Heart right ventricle (tissue), 16 donors: Measurements from ENCODE around the gene CEP112. TPM values are rescaled to one million over a fixed set of nuclear protein-coding genes. Genes with fewer than 3 reads are reported as not detected.

Source experiments
- ATAC-seq, 8 donors: fragments of 200-7000 bp; cut with Tn5 transposase; one replicate each; pipeline ENCODE4 v1.9.1; 2020; ENCODE audit warnings: mild to moderate bottlenecking in 8 of 8, moderate library complexity in 8 of 8, moderate number of reproducible peaks in 1 of 8
- DNase-seq, 2 donors: peaks; one replicate each; pipeline ENCODE4 v3.0.0-alpha.2; 2020
- H3K27ac ChIP-seq, 10 donors: fragments of 200-600 bp; sonication (generic) in 2 of 10; one replicate each; pipeline versions ENCODE4 v1.5.0 to v1.8.0; 2020 to 2022; ENCODE audit warnings: mild to moderate bottlenecking in 3 of 10
- H3K27me3 ChIP-seq, 7 donors: fragments of 200-600 bp; one replicate each; pipeline ENCODE4 v1.8.0; 2021 to 2022; ENCODE audit warnings: mild to moderate bottlenecking in 2 of 7
- H3K36me3 ChIP-seq, 9 donors: fragments of 200-600 bp; sonication (generic) in 1 of 9; one replicate each; pipeline versions ENCODE4 v1.5.0 to v1.8.0; 2020 to 2022; ENCODE audit warnings: mild to moderate bottlenecking in 2 of 9
- H3K4me1 ChIP-seq, 9 donors: fragments of 200-600 bp; sonication (generic) in 1 of 9; one replicate each; pipeline versions ENCODE4 v1.5.0 to v1.8.0; 2020 to 2022; ENCODE audit warnings: mild to moderate bottlenecking in 4 of 9
- H3K4me3 ChIP-seq, 10 donors: fragments of 200-600 bp; sonication (generic) in 2 of 10; one replicate each; pipeline versions ENCODE4 v1.5.0 to v1.8.0; 2020 to 2022; ENCODE audit warnings: mild to moderate bottlenecking in 7 of 10, moderate library complexity in 2 of 10
- H3K9me3 ChIP-seq, 11 donors: fragments of 200-600 bp in 10 of 11; sonication (generic) in 2 of 11; one replicate each; pipeline versions ENCODE4 v1.5.0 to v1.8.0; 2013 to 2022; ENCODE audit warnings: mild to moderate bottlenecking in 2 of 11, control low read depth in 1 of 11, moderate library complexity in 1 of 11
- CTCF ChIP-seq, 9 donors: fragments of 200-600 bp; sonication (generic) in 2 of 9; IDR thresholded peaks; one replicate each; pipeline versions ENCODE4 v1.5.0 to v1.8.0; 2021 to 2022; ENCODE audit warnings: antibody characterized with exemption in 9 of 9, mild to moderate bottlenecking in 5 of 9, moderate library complexity in 1 of 9
- WGBS, 2 donors: extraction: QIAGEN DNeasy Blood & Tissue Kit; methylation state at CpG; one replicate each; pipeline ENCODE4 v1.1.7; 2013; ENCODE audit warnings: inconsistent platforms in 1 of 2; 5-methylcytosine and 5-hydroxymethylcytosine counted together
- intact Hi-C, 10 donors: fragments of 100-400 bp; cut with DNase I; formaldehyde crosslinking; loops; one replicate each; pipeline versions ENCODE4 v1.11.1 to v1.14.2; 2022
- polyA plus RNA-seq, 2 donors: library from polyadenylated mRNA; stranded (reverse); fragments of 200-250 nt; gene quantifications; one replicate each; pipeline ENCODE4 v1.2.3, GENCODE V29; 2013
- total RNA-seq, 10 donors: library from RNA; stranded (reverse); fragmentation: NEBNext Ultra II Directional in 3 of 10; extraction: Animal tissue kit (Norgen Biotek cat#: 25700) in 3 of 10; gene quantifications; one replicate each; pipeline versions ENCODE4 v1.2.1 to v1.2.4, GENCODE V29; 2021 to 2023
- donor health status: Arrhythmogenic right ventricular cardiomyopathy.
- donor health status: ischemic (EF 13 %, LVEDD 7.1; RV severe dilation, severe dysfunction).
- donor health status: healthy with polysubstance abuse.
- donor health status: DM: no; HTN: yes; CAD: no.
- donor health status: DM: no; HTN: no; CAD: no.
- donor health status: ischemic (EF 25% LVEDD 6.9; RV normal size, moderate dysfunction).
- donor health status: ischemic (EF 25% LVEDD 5.7; RV mildly dilated, moderate dysfunction).
- donor health status: healthy.
- donor health status: DM: yes; HTN: yes; CAD: no.
- donor health status: Ischemic cardiomyopathy.
- donor health status: ischemic (EF 35%, LVEDD 5.7; RV mildly dilated, moderate dysfunction).
- donor health status: nonischemic (EF 11% LVEDD 7.7; RV severe dilation, severe dysfunction).
- donor health status: DM: yes; HTN: yes; CAD: no.
- donor health status: PGD.
- donor health status: ischemic (EF 29% LVEDD 5.4; RV normal size, mild dysfunction).
- donor health status: nonischemic (EF 23%, LVEDD 6.1; RV moderate dilation, normal function).

The CEP112 gene
- total and polyA plus RNA-seq, 12 donors: 6.7 to 30.0 (median 16.3) TPM

GRCh38 chr17:65797101-65797500, 394.8 kb downstream of the CEP112 start:
- Histone ChIP-seq H3K9me3 (peaks cover 0 to 19% (median 10%) of the 10 kb centered on the region in 11 donors), H3K27me3 (no peaks in the 10 kb centered on the region), H3K4me3 (no peak overlapping the region), H3K27ac (no peak overlapping the region), H3K4me1 (no peaks in the 10 kb centered on the region), H3K36me3 (no peaks in the 10 kb centered on the region)
- ATAC-seq (no peak), DNase-seq (no peak)
- no peak for TF ChIP-seq CTCF (IDR thresholded peaks at IDR 0.05)
- 92 to 94% methylated on average over 1 of the region's 1 CpG for WGBS, 2 donors
- intact Hi-C loops: loop anchor here in 1 of 10 donors (10.0 kb wide), 1 partner anchor 232 kb away; the partner anchor contains the start of gene AXIN2

- H3K27me3 ChIP-seq: no peaks in the 10 kb centered on the region
- intact Hi-C loops: loop anchor here in 2 of 10 donors (5.0 to 10.0 kb wide), 2 partner anchors 230 to 232 kb away; partner anchors contain the start of gene AXIN2 (in 2 of the 2)
- DNase-seq (no peak), ATAC-seq (no peak)
- WGBS, 2 donors: 65 to 66% methylated on average over 5 of the region's 5 CpGs
- TF ChIP-seq CTCF (IDR thresholded peaks at IDR 0.05): peak in 7 of 9 donors; percentile 18 to 50 (median 40)
- no peak overlapping the region for H3K27ac ChIP-seq
- H3K4me1 ChIP-seq: no peaks in the 10 kb centered on the region
- H3K9me3 ChIP-seq: no peaks in the 10 kb centered on the region
- no peaks in the 10 kb centered on the region for H3K36me3 ChIP-seq
- no peak overlapping the region for H3K4me3 ChIP-seq
Measured at GRCh38 chr17:65794572-65794971, 397.4 kb downstream of the CEP112 start.

- Histone ChIP-seq H3K36me3 (no peaks in the 10 kb centered on the region), H3K4me3 (no peak overlapping the region), H3K27me3 (no peaks in the 10 kb centered on the region), H3K4me1 (peaks cover 0 to 6% (median 4%) of the 10 kb centered on the region in 9 donors), H3K9me3 (no peaks in the 10 kb centered on the region), H3K27ac (no peak overlapping the region)
- no peak for ATAC-seq
- no peak for DNase-seq
- TF ChIP-seq CTCF (IDR thresholded peaks at IDR 0.05): no peak
- WGBS, 2 donors: 80 to 86% methylated on average over 4 of the region's 4 CpGs
- intact Hi-C loops: loop anchor here in 2 of 10 donors (5.0 to 10.0 kb wide), 2 partner anchors 225 to 228 kb away; partner anchors contain the start of gene AXIN2 (in 2 of the 2)
Measured at GRCh38 chr17:65790241-65790640, 401.7 kb downstream of the CEP112 start.

GRCh38 chr17:65787503-65787902, 404.4 kb downstream of the CEP112 start:
- ATAC-seq: no peak

More at GRCh38 chr17:65787503-65787902, 404.4 kb downstream of the CEP112 start:
- DNase-seq: no peak
- Histone ChIP-seq H3K4me3 (no peak overlapping the region), H3K27ac (no peak overlapping the region), H3K9me3 (peaks cover 0 to 3% (median 0%) of the 10 kb centered on the region in 11 donors), H3K36me3 (no peaks in the 10 kb centered on the region), H3K4me1 (peaks cover 0 to 24% (median 15%) of the 10 kb centered on the region in 9 donors), H3K27me3 (no peaks in the 10 kb centered on the region)
- TF ChIP-seq CTCF (IDR thresholded peaks at IDR 0.05): no peak
- intact Hi-C loops: no loop called here
- WGBS, 2 donors: 100% methylated on average over 1 of the region's 1 CpG
